Nephron (organoid): Measurements from ENCODE around the gene MYT1.

ENCODE experiments used
- H3K27ac Mint-ChIP-seq, 3 experiments: 2 replicates each; pipeline ENCODE4 v1.8.0; 2020; ENCODE audit warnings: mixed read lengths in 3 of 3, mild to moderate bottlenecking in 2 of 3, moderate library complexity in 1 of 3
- H3K27me3 Mint-ChIP-seq: 2 replicates; pipeline ENCODE4 v1.8.0; 2021; ENCODE audit warnings: low read depth, mild to moderate bottlenecking, moderate library complexity, mixed read lengths
- H3K36me3 Mint-ChIP-seq: 2 replicates; pipeline ENCODE4 v1.8.0; 2020; ENCODE audit warnings: low read depth, mixed read lengths
- H3K4me1 Mint-ChIP-seq: 2 replicates; pipeline ENCODE4 v1.8.0; 2020; ENCODE audit warnings: mixed read lengths
- H3K4me3 Mint-ChIP-seq, 3 experiments: 2 replicates each; pipeline ENCODE4 v1.8.0; 2020; ENCODE audit warnings: mild to moderate bottlenecking in 3 of 3, mixed read lengths in 3 of 3, moderate library complexity in 2 of 3
- H3K9me3 Mint-ChIP-seq: 2 replicates; pipeline ENCODE4 v1.8.0; 2020; ENCODE audit warnings: mixed read lengths
- TF ChIP-seq, protein P1 (sequence below), 3 experiments: fragments of 200-600 bp; sonication (generic); IDR thresholded peaks; one replicate each; pipeline ENCODE4 v1.5.0; 2021; ENCODE audit warnings: antibody characterized with exemption in 3 of 3; ENCODE audit not compliant: unreplicated experiment in 3 of 3

The MYT1 gene

DNA sequence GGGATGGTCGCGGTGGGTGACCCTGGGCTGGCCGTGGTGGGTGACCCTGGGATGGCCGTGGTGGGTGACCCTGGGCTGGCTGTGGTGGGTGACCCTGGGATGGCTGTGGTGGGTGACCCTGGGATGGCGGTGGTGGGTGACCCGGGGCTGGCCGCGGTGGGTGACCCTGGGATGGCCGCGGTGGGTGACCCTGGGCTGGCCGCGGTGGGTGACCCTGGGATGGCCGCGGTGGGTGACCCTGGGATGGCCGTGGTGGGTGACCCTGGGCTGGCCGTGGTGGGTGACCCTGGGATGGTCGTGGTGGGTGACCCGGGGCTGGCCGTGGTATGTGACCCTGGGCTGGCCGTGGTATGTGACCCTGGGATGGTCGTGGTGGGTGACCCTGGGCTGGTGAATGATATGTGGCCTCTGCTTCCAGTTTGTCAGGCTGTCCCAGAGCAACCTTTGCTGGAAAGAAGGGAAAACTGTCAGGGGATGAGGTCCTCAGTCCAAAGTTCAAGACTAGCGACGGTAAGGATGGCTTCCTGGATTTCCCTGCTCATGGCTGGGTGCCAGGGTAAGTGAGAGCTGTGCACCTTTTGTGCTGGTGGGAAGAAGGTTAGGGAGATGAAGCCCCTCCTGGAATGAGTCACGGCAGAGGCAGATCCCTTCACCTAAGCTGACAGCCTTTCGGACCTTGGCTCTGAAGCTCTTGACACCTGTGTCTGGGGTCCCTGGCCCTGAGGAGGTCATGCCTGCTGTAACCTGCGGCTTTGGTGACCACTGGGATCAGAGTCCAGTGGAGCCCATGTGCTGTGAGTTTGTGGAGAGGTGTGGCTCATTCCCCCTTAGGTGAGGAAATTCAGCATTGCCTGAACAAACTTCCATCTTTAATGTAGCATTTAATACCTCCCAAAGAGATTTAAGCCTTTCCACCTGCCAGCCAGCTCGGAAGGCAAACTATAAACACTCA lies 72.2 kb downstream of the MYT1 start:
- H3K4me1 Mint-ChIP-seq = peaks cover 8% of the 10 kb centered on the region
- H3K27me3 Mint-ChIP-seq = peaks cover 11% of the 10 kb centered on the region
- H3K9me3 Mint-ChIP-seq = no peaks in the 10 kb centered on the region
- no peaks in the 10 kb centered on the region for H3K36me3 Mint-ChIP-seq
- no peak overlapping the region for H3K4me3 Mint-ChIP-seq
- TF ChIP-seq, protein P1, sequence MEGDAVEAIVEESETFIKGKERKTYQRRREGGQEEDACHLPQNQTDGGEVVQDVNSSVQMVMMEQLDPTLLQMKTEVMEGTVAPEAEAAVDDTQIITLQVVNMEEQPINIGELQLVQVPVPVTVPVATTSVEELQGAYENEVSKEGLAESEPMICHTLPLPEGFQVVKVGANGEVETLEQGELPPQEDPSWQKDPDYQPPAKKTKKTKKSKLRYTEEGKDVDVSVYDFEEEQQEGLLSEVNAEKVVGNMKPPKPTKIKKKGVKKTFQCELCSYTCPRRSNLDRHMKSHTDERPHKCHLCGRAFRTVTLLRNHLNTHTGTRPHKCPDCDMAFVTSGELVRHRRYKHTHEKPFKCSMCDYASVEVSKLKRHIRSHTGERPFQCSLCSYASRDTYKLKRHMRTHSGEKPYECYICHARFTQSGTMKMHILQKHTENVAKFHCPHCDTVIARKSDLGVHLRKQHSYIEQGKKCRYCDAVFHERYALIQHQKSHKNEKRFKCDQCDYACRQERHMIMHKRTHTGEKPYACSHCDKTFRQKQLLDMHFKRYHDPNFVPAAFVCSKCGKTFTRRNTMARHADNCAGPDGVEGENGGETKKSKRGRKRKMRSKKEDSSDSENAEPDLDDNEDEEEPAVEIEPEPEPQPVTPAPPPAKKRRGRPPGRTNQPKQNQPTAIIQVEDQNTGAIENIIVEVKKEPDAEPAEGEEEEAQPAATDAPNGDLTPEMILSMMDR (IDR thresholded peaks at IDR 0.05; ENCODE audit: unreplicated experiment in 3 of 3) = no peak
- H3K27ac Mint-ChIP-seq = no peak overlapping the region

DNA sequence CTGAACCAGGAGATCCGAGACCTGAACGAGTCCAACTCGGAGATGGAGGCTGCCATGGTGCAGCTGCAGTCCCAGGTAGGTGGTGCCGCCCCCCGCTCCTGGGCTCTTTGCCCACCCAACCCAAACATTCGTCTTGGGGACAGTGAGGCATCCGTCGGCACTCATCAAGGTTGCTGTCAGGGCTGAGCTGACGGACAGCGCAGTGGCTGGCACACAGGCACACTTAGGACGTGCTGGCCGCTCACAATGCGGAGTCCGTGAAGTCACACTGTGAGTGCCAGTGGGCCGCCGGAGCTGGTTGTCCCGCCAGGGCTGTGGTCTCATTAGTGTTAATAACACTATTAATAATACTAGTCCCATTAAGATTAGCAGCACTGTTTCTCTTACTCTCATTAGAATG lies 73.1 kb downstream of the MYT1 start:
- H3K9me3 Mint-ChIP-seq = no peaks in the 10 kb centered on the region
- no peak overlapping the region for H3K4me3 Mint-ChIP-seq
- H3K27me3 Mint-ChIP-seq = peaks cover 11% of the 10 kb centered on the region
- no peak overlapping the region for H3K27ac Mint-ChIP-seq
- peaks cover 8% of the 10 kb centered on the region for H3K4me1 Mint-ChIP-seq
- TF ChIP-seq, protein P1 (IDR thresholded peaks at IDR 0.05; ENCODE audit: unreplicated experiment in 3 of 3) = no peak
- no peaks in the 10 kb centered on the region for H3K36me3 Mint-ChIP-seq

DNA sequence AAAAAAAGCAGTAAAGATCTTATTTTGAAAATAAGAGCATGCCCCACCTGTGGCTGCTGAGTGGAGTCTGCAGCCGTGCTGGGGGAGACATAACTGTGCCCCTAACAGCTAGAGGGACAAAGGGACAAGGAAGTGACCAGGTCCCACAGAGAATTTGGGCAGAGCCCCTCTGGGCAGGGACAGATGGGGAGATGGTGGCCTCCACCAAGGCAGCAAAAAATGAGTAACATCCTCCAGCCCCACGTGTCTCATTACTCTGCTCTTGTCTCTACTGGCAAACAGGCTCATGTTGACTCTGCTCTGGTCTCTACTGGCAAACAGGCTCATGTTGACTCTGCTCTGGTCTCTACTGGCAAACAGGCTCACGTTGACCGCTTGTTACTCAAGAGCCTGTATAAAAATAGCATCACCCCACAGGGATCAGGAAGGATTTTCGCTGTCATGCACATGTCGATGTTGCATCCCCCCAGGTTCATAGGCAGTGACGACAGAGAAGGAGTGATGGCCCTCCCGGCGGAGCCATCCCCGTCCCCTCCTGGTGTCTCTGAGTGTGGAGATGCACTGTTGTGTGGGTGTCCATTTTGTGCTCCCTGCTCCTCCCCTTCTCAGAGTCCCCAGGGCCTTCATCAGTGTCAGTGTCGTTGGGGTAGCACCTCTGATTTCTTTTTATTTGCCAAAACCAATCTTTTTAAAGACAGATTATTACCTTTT lies 74.0 kb downstream of the MYT1 start:
- TF ChIP-seq, protein P1 (IDR thresholded peaks at IDR 0.05; ENCODE audit: unreplicated experiment in 3 of 3) = no peak
- Mint-ChIP-seq H3K9me3 (no peaks in the 10 kb centered on the region), H3K4me3 (no peak overlapping the region), H3K27me3 (peaks cover 8% of the 10 kb centered on the region), H3K4me1 (peaks cover 8% of the 10 kb centered on the region), H3K27ac (no peak overlapping the region), H3K36me3 (no peaks in the 10 kb centered on the region)

DNA sequence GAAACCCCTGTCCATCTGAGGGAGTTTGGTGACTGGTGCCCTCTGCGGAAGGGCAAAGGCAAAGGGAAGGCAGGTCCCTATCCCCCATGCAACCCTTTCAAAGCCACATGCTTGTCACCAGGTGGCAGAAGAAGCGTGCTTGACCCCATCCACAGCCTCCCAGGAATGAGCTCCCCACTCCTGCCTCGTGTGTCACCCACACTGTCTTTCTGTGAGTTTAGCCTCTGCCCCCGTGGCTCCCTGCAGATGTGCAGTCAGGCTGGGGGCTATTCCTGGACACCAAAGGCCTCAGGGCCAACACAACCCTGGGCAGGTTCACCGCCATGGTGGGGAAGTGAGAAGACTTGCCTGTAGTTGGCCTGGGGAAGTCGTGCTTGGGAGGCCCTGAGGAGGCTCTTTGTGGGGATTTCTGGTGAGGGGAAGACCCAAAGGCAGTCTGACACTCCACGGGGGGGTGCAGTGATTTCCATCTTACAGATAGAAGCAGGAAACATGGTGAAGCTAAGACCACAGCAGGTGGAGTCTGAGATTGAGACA lies 74.7 kb downstream of the MYT1 start:
- TF ChIP-seq, protein P1 (IDR thresholded peaks at IDR 0.05; ENCODE audit: unreplicated experiment in 3 of 3) = no peak
- peaks cover 7% of the 10 kb centered on the region for H3K27me3 Mint-ChIP-seq
- no peak overlapping the region for H3K4me3 Mint-ChIP-seq
- no peaks in the 10 kb centered on the region for H3K9me3 Mint-ChIP-seq
- H3K4me1 Mint-ChIP-seq = peaks cover 2% of the 10 kb centered on the region
- H3K27ac Mint-ChIP-seq = no peak overlapping the region
- no peaks in the 10 kb centered on the region for H3K36me3 Mint-ChIP-seq

DNA sequence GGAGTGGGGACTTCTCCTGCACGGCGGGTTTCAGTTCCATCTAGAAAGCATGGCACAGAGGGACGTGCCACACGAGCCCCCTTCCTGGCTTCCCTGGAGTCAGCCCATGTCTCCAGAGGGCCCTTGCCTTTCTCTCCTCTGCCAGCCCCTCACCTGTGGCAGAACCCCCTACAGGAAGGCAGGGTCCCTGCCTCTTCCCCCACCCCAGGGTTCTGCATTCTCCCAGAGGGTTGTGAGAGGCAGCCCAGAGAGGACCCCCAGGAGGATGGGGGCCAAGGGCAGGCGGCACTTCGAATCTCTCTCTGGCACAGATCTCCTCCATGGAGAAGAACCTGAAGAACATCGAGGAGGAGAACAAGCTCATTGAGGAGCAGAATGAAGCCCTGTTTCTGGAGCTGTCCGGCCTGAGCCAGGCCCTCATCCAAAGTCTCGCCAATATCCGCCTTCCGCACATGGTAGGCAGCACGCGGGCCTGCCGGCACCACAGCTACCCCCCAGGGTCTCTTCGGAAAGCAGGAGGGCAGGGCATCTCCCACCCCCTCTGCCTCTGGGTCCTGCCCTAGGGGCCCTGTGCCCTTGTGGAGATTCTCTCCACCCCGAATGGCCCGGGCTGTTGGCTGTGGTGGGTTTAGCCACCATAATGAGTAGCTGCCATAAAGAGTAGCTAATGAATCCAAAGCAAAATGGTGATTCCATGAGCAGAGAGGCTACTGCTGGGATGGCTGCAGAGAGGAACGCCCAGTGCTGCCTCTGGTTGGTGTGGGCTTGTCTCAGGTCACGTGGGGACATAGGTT lies 75.4 kb downstream of the MYT1 start:
- no peak overlapping the region for H3K27ac Mint-ChIP-seq
- no peak overlapping the region for H3K4me3 Mint-ChIP-seq
- H3K27me3 Mint-ChIP-seq = peaks cover 7% of the 10 kb centered on the region
- TF ChIP-seq, protein P1 (IDR thresholded peaks at IDR 0.05; ENCODE audit: unreplicated experiment in 3 of 3) = no peak
- no peaks in the 10 kb centered on the region for H3K4me1 Mint-ChIP-seq
- H3K36me3 Mint-ChIP-seq = no peaks in the 10 kb centered on the region
- no peaks in the 10 kb centered on the region for H3K9me3 Mint-ChIP-seq
